Left ventricle myocardium inferior (tissue), 1 donor: Measurements from ENCODE around the gene PCDHGB7. TPM values are rescaled to one million over a fixed set of nuclear protein-coding genes. Genes with fewer than 3 reads are reported as not detected.
"Not testable (repeated sequence)": the region's sequence is repeated elsewhere in the genome, so short reads cannot be mapped to it uniquely, and the experiment has no call there.

Source experiments
- DNase-seq: peaks from one replicate; pipeline ENCODE4 v3.0.0-alpha.2; 2020
- H3K27ac ChIP-seq: fragments of 200-600 bp; replicated peaks from 2 replicates; pipeline ENCODE4 v1.8.0; 2021
- H3K27me3 ChIP-seq: fragments of 200-600 bp; 2 replicates; pipeline ENCODE4 v1.8.0; 2021; ENCODE audit warnings: low read depth
- H3K36me3 ChIP-seq: fragments of 200-600 bp; 2 replicates; pipeline ENCODE4 v1.8.0; 2021
- H3K4me1 ChIP-seq: fragments of 200-600 bp; 2 replicates; pipeline ENCODE4 v1.8.0; 2021
- H3K4me3 ChIP-seq: fragments of 200-600 bp; 2 replicates; pipeline ENCODE4 v1.8.0; 2021; ENCODE audit warnings: mild to moderate bottlenecking, moderate library complexity
- H3K9me3 ChIP-seq: fragments of 200-600 bp; replicated peaks from 2 replicates; pipeline ENCODE4 v1.8.0; 2021
- CTCF ChIP-seq: fragments of 200-600 bp; IDR thresholded peaks from 2 replicates; pipeline ENCODE4 v1.8.0; 2021; ENCODE audit warnings: antibody characterized with exemption, mild to moderate bottlenecking, borderline replicate concordance
- intact Hi-C: fragments of 100-400 bp; cut with micrococcal nuclease; formaldehyde crosslinking; loops from one replicate; pipeline ENCODE4 v1.11.0; 2022
- total RNA-seq: library from RNA; stranded (reverse); fragmentation: NEBNext Ultra II Directional; extraction: Animal tissue kit (Norgen Biotek cat#: 25700); gene quantifications from one replicate; pipeline ENCODE4 v1.2.1, GENCODE V29; 2021
- donor health status: DM: no; HTN: yes; CAD: no; lungs with severe emphysema.

PCDHGB7 gene
- total RNA-seq, 1 donor from 2014 or later, result 7.9 TPM

DNA sequence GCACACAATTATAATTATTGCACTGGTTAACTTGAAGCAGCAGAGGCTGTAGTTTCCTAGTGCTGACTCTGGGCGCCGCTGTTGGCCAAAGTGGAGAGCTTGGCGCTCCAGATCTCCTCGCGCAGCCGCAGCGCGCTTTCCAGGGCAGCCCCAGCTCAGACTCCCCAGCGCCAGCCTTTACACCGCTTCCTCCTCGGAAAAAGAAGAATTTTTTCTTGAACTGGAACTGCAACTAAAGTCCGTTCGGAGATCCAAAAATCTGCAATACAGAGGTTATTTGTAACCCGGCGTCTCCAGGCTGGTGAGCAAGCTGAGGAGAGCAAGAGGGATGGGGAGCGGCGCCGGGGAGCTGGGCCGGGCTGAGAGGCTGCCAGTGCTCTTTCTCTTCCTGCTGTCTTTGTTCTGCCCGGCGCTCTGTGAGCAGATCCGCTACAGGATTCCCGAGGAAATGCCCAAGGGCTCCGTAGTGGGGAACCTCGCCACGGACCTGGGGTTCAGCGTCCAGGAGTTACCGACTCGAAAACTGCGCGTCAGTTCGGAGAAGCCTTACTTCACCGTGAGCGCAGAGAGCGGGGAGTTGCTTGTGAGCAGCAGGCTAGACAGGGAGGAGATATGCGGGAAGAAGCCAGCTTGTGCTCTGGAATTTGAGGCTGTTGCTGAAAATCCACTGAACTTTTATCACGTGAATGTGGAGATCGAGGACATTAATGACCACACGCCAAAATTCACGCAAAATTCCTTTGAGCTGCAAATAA lies 29.7 kb upstream of the PCDHGB7 start, which contains the start of gene PCDHGB4:
TSS of gene PCDHGB4 (plus strand) at position 142 of the 755 bp plus-strand sequence. CDS start at position 329, 187 bp downstream.
- peak; percentile 71 for TF ChIP-seq CTCF
- peaks cover 96% of the 10 kb centered on the region for H3K9me3 ChIP-seq

DNA sequence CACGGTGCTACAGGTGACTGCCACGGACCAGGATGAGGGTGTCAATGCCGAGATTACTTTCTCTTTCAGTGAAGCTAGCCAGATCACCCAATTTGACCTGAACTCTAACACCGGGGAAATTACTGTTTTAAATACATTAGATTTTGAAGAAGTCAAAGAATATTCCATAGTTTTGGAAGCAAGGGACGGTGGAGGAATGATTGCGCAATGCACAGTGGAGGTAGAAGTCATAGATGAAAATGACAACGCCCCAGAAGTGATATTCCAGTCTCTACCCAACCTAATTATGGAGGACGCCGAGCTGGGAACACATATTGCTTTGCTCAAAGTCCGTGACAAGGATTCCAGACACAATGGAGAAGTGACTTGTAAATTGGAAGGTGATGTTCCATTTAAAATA lies 28.8 kb upstream of the PCDHGB7 start:
- Histone ChIP-seq H3K27me3 (no peaks in the 10 kb centered on the region), H3K4me1 (peaks cover 29% of the 10 kb centered on the region), H3K9me3 (peaks cover 96% of the 10 kb centered on the region), H3K27ac (no peak overlapping the region), H3K36me3 (peaks cover 38% of the 10 kb centered on the region), H3K4me3 (no peak overlapping the region)
- DNase-seq, result no peak
- TF ChIP-seq CTCF, result no peak
- intact Hi-C loops, result no loop called here

More for the DNA sequence above, 29.7 kb upstream of the PCDHGB7 start, which contains the start of gene PCDHGB4:
- H3K4me3 ChIP-seq, result peak within 1 kb of the TSS; percentile 55
- peaks cover 33% of the 10 kb centered on the region for H3K36me3 ChIP-seq
- H3K27me3 ChIP-seq, intact Hi-C loops, H3K27ac ChIP-seq: not testable (repeated sequence)
- peaks cover 30% of the 10 kb centered on the region for H3K4me1 ChIP-seq
- peak; percentile 42 for DNase-seq

GRCh38 chr5:141389153-141390042 lies 28.1 kb upstream of the PCDHGB7 start:
- Histone ChIP-seq H3K4me3 (no peak overlapping the region), H3K4me1 (peaks cover 29% of the 10 kb centered on the region), H3K27ac (no peak overlapping the region), H3K9me3 (peaks cover 96% of the 10 kb centered on the region), H3K27me3 (no peaks in the 10 kb centered on the region), H3K36me3 (peaks cover 42% of the 10 kb centered on the region)
- no peak for TF ChIP-seq CTCF
- DNase-seq, result no peak
- intact Hi-C loops, result no loop called here

DNA sequence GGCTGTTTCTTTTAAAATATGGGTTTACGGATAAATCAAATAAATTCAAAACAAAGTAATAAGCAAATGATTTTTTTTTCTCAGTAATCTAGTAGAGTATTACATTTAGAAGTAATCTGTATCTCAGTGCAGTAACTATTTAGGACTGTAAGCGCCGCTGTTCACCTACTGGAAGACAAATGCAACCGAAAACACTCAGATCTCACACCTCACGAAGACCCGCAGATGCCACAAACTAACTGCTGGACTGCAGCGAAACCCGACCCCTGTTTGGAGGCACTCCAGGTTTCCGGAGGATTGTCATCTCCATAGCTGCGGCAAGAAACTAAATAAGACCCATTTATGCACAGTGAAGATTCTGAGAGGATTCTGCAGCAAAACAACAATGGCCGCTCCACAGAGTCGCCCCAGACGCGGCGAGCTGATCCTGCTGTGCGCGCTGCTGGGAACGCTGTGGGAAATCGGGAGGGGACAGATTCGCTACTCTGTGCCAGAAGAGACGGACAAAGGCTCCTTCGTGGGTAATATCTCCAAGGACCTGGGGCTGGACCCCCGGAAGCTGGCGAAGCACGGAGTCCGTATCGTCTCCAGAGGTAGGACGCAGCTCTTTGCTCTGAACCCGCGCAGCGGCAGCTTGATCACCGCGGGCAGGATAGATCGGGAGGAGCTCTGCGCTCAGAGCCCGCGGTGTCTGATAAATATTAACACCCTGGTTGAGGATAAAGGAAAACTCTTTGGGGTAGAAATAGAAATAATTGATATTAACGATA lies 24.9 kb upstream of the PCDHGB7 start, which contains the start of gene PCDHGA8:
TSS of gene PCDHGA8 (plus strand) at position 205 of the 770 bp plus-strand sequence. CDS start at position 386, 181 bp downstream.
- intact Hi-C loops, result no loop called here
- peaks cover 35% of the 10 kb centered on the region for H3K36me3 ChIP-seq
- H3K27me3 ChIP-seq, result no peaks in the 10 kb centered on the region
- peak; percentile 39 for TF ChIP-seq CTCF
- H3K27ac ChIP-seq, result no peak within 1 kb of the TSS
- H3K4me3 ChIP-seq, result no peak within 1 kb of the TSS
- H3K9me3 ChIP-seq, result peaks cover 93% of the 10 kb centered on the region
- no peak for DNase-seq
- peaks cover 29% of the 10 kb centered on the region for H3K4me1 ChIP-seq

DNA sequence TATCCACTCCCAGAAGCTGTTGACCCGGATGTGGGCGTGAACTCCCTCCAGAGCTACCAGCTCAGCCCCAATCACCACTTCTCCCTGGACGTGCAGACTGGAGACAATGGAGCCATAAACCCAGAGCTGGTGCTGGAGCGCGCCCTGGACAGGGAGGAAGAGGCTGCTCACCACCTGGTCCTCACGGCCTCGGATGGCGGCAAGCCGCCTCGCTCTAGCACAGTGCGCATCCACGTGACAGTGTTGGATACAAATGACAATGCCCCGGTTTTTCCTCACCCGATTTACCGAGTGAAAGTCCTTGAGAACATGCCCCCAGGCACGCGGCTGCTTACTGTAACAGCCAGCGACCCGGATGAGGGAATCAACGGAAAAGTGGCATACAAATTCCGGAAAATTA lies 24.2 kb upstream of the PCDHGB7 start:
- Histone ChIP-seq H3K27ac (no peak overlapping the region), H3K4me1 (peaks cover 27% of the 10 kb centered on the region), H3K4me3 (no peak overlapping the region), H3K9me3 (peaks cover 94% of the 10 kb centered on the region), H3K36me3 (peaks cover 35% of the 10 kb centered on the region), H3K27me3 (no peaks in the 10 kb centered on the region)
- intact Hi-C loops, result no loop called here
- DNase-seq, result no peak
- TF ChIP-seq CTCF, result no peak

- peaks cover 32% of the 10 kb centered on the region for H3K4me1 ChIP-seq
- H3K27me3 ChIP-seq, H3K4me3 ChIP-seq, H3K27ac ChIP-seq, intact Hi-C loops, DNase-seq: not testable (repeated sequence)
- H3K36me3 ChIP-seq, result peaks cover 30% of the 10 kb centered on the region
- peaks cover 93% of the 10 kb centered on the region for H3K9me3 ChIP-seq
Observed at GRCh38 chr5:141394401-141395187, 22.9 kb upstream of the PCDHGB7 start.
